CD4-positive, alpha-beta T cell treated with Interferon alpha-2 for 1 hour (primary cell): ENCODE data around the gene CCNA2.
A peak's percentile ranks its signal among the peaks of the same experiment; 100 is the strongest.

ENCODE experiments used
- DNase-seq, 2 donors: peaks; one replicate each; pipeline ENCODE4 v3.0.0-alpha.2; 2020 to 2022

Gene CCNA2

DNA sequence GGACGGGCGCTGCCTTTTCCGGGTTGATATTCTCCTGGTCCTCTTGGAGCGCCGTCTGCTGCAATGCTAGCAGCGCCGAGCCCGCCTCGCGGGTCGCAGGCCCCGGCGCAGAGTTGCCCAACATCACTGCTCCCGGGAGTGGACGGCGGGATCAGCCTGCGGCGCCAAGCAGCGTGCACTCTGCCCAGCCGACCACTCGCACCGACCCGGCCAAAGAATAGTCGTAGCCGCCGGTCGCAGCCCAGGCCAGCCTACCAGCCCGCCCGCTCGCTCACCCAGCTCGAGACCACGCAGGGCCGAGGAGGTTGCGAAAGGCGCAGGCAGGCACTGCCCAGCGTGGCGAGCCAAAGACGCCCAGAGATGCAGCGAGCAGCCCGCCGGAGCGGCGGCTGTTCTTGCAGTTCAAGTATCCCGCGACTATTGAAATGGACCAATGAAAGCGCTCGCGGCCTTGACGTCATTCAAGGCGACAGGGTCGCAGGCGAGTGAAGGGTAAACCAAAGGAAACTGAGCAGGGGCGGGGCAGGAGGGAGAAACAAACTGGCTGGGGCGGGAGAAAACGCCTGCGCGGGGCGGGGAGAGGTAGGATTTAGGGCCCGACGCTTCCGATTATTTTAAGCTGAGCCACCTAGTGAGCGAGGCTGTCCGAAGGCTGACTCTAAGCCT lies at the start of gene CCNA2:
TSS of gene CCNA2 (minus strand) at position 379 of the 666 bp plus-strand sequence. CDS start at position 124, 255 bp downstream.
- DNase-seq: peak; percentile 94 to 96

DNA sequence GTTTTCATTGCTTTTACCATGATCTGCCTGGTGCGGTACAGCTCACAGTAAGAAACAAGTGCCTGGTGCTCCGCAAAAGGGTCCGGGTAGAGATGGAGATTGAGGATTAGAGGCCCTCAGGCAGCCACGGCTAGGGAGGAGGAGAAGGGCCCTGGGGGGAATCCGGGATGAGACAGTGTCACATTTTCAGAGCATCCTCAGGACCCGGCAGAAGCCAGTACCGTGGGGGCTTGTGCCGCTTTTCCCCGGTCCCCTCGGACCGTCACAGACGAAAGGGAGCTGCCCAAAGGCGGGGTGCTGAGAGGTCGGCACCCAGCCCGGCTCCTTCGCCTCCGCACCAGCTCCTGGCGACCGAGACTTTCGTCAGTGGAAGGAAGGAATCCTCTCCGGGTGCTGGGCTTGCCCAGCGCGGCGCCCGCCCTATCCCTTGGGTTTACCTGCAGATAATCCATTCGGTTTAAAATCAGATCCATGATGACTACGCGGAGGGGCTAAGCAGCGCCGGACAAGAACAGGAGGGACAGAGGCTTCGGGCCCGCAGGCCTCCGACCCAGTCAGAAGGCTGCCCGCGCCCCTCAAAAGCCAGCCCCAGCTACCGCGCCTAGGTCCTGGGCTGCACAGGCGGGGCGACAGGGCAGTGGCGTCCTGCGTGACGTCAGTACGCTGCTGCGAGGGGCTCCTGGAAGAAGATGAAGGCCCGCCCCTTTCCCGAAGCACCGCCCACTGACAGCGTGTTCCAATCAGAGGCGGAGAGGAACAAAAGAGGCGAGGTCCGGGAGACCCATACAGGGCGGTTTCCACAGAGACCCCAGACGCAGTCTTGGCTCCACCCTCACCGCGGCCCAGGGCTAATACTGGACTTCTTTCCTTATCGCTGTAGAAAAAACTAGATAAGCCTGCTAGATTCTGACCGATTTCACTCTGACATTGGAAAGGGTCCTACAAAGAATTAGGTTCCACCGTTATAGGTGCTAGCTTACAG lies 46.4 kb upstream of the CCNA2 start, which contains the start of gene BBS7:
TSS of gene BBS7 (minus strand) at position 634 of the 982 bp plus-strand sequence. CDS start at position 473, 161 bp downstream.
- DNase-seq: peak; percentile 96 to 97

DNA sequence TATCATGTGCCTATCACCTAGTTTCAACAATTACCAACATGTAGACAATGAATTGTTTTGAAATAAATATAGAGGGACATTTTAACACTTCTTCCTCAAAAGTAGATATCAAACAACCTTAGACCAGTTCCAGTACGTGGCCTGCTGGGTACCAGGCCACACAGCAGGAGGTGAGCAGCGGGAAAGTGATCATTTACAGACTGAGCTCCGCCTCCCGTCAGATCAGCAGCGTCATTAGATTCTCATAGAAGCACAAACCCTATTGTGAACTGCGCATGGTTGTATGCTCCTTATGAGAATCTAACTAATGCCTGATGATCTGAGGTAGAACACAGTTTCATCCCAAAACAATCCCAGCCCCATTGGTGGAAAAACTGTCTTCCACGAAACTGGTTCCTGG lies 40.1 kb upstream of the CCNA2 start:
- no peak for DNase-seq

DNA sequence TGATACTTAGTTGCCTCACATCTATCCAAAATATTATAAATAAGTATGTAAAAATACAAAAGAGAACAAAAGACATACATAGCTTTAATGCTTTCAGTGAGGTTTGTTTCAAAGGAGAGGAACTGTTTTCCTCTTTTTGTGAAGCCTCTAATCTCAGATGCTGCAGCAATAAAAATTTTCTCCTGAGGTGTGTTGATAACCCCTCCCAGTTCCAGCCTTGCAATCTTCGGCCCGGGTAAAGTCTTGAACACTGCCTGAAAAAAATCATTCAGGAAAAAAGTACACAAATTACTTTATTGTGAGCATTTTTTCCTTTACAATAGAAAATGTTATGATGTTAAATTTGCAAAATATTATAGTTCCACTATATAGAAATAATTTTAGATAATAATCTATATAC lies 37.7 kb upstream of the CCNA2 start:
- DNase-seq: no peak

GRCh38 chr4:121860121-121860520 lies 36.4 kb upstream of the CCNA2 start:
- no peak for DNase-seq

DNA sequence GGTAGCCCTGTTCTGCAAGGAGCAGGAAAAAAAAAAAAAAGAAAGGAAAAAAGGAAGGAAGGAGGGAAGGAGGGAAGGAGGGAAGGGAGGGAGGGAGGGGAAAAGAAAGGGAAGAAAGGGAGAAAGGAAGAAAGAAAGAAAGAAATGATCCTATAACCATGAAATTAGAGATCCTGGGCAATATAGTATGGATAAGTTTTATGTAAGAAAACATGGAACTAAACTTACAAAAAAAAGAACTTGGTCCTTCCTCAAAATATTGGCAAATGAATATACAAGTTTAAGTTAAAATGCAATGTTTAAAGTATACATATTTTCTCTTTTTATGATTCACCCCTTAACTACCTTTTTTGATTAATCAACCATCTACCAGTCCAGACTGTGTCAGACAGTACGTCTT lies 27.7 kb upstream of the CCNA2 start:
- no peak for DNase-seq

- no peak for DNase-seq
Measured at GRCh38 chr4:121846662-121847061, 23.0 kb upstream of the CCNA2 start.

GRCh38 chr4:121842862-121843261 lies 19.2 kb upstream of the CCNA2 start:
- no peak for DNase-seq

- DNase-seq: no peak
Measured at GRCh38 chr4:121838136-121838535, 14.5 kb upstream of the CCNA2 start.

- DNase-seq: no peak
Measured at GRCh38 chr4:121829511-121829910, 5.8 kb upstream of the CCNA2 start.

DNA sequence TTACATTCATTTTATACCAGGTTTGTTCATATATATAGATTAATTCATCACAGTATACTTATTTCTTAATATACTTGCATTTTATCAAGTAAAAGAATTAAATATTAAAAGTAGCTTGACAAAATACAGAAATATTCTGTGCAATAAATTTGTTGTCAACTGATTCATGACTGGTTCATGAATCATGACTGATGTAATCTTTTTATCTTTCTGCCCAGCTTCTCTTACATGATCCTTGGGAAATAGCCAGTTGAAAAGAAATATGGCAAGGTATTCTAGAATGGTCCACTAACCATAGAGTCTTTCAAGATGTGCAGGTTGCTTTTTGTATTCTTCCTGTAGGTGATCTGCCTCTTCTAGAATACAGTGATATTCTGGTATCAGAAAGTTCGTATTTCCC lies 4.2 kb upstream of the CCNA2 start:
- no peak for DNase-seq

DNA sequence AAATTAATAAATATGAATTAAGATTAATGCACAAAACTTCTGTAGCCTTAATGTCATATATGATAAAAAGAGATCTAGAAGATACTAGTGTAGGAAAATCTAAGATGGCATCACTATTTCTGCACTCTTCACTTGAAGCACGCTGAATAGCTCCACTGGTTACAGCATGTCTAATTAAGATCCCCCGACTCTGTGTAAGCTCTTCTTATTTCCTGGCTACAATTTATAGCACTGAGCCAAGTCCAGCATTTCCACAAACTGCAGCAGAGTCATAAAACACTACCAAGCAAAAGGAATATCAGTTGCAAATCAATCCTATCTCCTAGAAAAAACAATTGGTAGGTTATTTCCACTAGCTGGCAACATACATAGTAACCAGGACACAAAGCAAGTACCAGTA lies 1.3 kb upstream of the CCNA2 start:
- no peak for DNase-seq

DNA sequence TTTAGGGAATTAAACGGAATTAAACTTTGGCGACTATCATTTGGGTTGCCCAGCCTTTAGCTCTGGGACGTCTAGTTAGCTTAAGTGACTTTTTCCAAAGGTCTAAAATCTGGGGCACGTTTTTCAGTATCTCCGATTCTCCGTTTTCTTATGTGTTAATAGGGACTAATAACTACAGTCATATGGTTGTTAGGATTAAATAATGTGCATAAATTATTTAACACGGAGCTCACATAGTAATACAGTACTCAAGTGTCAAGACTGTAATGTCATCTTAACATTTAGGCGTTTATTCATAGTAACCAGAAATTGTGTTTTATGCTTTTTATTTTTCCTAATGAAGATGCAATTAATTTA lies 466 bp upstream of the CCNA2 start:
- DNase-seq: no peak

- peak; percentile 5 to 52 for DNase-seq
Measured at GRCh38 chr4:121822796-121823504, 733 bp downstream of the CCNA2 start.

- DNase-seq: no peak
Measured at GRCh38 chr4:121822047-121822446, 1.6 kb downstream of the CCNA2 start.

- no peak for DNase-seq
Measured at GRCh38 chr4:121819216-121819965, 4.3 kb downstream of the CCNA2 start.

GRCh38 chr4:121818215-121818614 lies 5.5 kb downstream of the CCNA2 start:
- DNase-seq: no peak

- DNase-seq: no peak
Measured at GRCh38 chr4:121817701-121818100, 6.0 kb downstream of the CCNA2 start.

GRCh38 chr4:121817006-121817405 lies 6.7 kb downstream of the CCNA2 start:
- DNase-seq: no peak

GRCh38 chr4:121814756-121815155 lies 8.9 kb downstream of the CCNA2 start:
- DNase-seq: no peak

- no peak for DNase-seq
Measured at GRCh38 chr4:121811122-121811521, 12.6 kb downstream of the CCNA2 start.

DNA sequence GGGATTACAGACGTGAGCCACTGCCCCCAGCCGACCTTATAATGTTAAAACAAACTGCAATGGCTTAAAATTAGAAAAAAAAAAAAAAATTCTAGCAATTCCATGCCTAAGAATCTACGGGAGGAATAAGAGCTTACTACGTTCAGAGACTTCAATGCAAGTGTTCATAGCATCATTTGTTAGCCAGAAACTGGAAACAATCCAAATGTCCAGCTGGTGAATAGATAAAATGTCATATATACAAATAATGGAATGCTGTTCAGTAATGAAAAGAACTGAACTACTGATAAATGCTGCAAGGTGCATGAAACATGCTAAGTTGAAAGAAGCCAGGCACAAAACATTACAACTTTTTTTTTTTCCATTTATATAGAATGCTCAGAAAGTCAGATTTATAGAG lies 17.3 kb downstream of the CCNA2 start:
- no peak for DNase-seq

DNA sequence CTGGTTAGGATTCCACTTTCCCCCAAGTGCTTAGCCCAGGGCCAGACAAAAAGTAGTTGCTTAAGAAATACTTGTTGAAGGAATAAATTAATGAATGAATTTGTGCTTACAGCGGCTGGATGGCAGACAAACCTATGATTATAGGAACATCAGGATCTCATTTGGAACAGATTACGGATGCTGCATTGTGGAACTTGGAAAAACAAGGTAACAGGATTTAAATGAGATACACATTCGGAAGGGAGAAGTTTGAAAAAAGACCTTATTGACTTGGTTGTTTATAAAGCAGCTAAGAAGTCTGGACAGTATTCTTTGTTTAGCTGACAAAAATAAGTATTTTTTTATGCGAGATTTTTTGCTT lies 22.0 kb downstream of the CCNA2 start:
- no peak for DNase-seq
